HL-60 (cell line): Measurements from ENCODE around the gene HEXIM1.

Experiments used
- GABPA ChIP-seq: IDR thresholded peaks from 2 replicates; pipeline ENCODE4 v1.6.1; 2012; ENCODE audit warnings: low read depth
- POLR2AphosphoS5 ChIP-seq: IDR thresholded peaks from 2 replicates; pipeline ENCODE4 v1.6.1; 2012; ENCODE audit warnings: low read depth
- TF ChIP-seq, protein P1 (sequence below): IDR thresholded peaks from one replicate; pipeline ENCODE4 v1.5.1; 2011; ENCODE audit warnings: low read length, control low read depth, inconsistent platforms; ENCODE audit not compliant: insufficient read depth
- TF ChIP-seq, protein P2 (sequence below): IDR thresholded peaks from 2 replicates; pipeline ENCODE4 v1.6.1; 2012; ENCODE audit warnings: low read depth; ENCODE audit not compliant: insufficient replicate concordance

- TF ChIP-seq, protein P1, sequence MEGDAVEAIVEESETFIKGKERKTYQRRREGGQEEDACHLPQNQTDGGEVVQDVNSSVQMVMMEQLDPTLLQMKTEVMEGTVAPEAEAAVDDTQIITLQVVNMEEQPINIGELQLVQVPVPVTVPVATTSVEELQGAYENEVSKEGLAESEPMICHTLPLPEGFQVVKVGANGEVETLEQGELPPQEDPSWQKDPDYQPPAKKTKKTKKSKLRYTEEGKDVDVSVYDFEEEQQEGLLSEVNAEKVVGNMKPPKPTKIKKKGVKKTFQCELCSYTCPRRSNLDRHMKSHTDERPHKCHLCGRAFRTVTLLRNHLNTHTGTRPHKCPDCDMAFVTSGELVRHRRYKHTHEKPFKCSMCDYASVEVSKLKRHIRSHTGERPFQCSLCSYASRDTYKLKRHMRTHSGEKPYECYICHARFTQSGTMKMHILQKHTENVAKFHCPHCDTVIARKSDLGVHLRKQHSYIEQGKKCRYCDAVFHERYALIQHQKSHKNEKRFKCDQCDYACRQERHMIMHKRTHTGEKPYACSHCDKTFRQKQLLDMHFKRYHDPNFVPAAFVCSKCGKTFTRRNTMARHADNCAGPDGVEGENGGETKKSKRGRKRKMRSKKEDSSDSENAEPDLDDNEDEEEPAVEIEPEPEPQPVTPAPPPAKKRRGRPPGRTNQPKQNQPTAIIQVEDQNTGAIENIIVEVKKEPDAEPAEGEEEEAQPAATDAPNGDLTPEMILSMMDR = peak; percentile 95
- TF ChIP-seq, protein P2, sequence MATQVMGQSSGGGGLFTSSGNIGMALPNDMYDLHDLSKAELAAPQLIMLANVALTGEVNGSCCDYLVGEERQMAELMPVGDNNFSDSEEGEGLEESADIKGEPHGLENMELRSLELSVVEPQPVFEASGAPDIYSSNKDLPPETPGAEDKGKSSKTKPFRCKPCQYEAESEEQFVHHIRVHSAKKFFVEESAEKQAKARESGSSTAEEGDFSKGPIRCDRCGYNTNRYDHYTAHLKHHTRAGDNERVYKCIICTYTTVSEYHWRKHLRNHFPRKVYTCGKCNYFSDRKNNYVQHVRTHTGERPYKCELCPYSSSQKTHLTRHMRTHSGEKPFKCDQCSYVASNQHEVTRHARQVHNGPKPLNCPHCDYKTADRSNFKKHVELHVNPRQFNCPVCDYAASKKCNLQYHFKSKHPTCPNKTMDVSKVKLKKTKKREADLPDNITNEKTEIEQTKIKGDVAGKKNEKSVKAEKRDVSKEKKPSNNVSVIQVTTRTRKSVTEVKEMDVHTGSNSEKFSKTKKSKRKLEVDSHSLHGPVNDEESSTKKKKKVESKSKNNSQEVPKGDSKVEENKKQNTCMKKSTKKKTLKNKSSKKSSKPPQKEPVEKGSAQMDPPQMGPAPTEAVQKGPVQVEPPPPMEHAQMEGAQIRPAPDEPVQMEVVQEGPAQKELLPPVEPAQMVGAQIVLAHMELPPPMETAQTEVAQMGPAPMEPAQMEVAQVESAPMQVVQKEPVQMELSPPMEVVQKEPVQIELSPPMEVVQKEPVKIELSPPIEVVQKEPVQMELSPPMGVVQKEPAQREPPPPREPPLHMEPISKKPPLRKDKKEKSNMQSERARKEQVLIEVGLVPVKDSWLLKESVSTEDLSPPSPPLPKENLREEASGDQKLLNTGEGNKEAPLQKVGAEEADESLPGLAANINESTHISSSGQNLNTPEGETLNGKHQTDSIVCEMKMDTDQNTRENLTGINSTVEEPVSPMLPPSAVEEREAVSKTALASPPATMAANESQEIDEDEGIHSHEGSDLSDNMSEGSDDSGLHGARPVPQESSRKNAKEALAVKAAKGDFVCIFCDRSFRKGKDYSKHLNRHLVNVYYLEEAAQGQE = no peak
- TF ChIP-seq POLR2AphosphoS5 (no peak), GABPA (no peak)
Measured at GRCh38 chr17:45197555-45198334, 49.5 kb downstream of the HEXIM1 start.
